H1 (cell line): ENCODE results near the gene ZFYVE19. TPM values are rescaled to one million over a fixed set of nuclear protein-coding genes. Genes with fewer than 3 reads are reported as not detected.

Experiments
- CTCF ChIA-PET: fragments of 300-600 bp; sonication (Branson Sonifier 250); formaldehyde crosslinking; loops from one replicate; lab custom pipeline; 2021; ENCODE audit not compliant: partially characterized antibody; lab: Charles Lee
- POLR2A ChIA-PET: fragments of 300-600 bp; sonication (Branson Sonifier 250); formaldehyde crosslinking; loops from one replicate; lab custom pipeline; 2021; ENCODE audit warnings: inconsistent platforms; ENCODE audit not compliant: partially characterized antibody; lab: Charles Lee
- DNase-seq, 2 experiments: peaks; one replicate each; pipeline versions ENCODE4 v3.0.0 to v3.0.0-alpha.2; 2010 to 2022; ENCODE audit warnings: low spot score in 2 of 2, low read depth in 1 of 2, mixed read lengths in 1 of 2
- FAIRE-seq: peaks from 2 replicates; lab custom pipeline; 2011; peaks lifted over from hg19 to GRCh38; lab: Jason Lieb, UNC
- H2AFZ ChIP-seq: 2 replicates; pipeline ENCODE4 v1.8.1; 2012; ENCODE audit warnings: low read length, inconsistent platforms
- H2AK5ac ChIP-seq: 2 replicates; pipeline ENCODE4 v1.6.1; 2013; ENCODE audit warnings: low read depth, low read length
- H2BK120ac ChIP-seq: replicated peaks from 2 replicates; pipeline ENCODE3; 2013; ENCODE audit warnings: low read depth, low read length, inconsistent platforms
- H2BK12ac ChIP-seq: 2 replicates; pipeline ENCODE4 v1.6.1; 2013; ENCODE audit warnings: low read depth, low read length
- H2BK15ac ChIP-seq: 2 replicates; pipeline ENCODE4 v1.6.1; 2013; ENCODE audit warnings: low read length
- H2BK20ac ChIP-seq: 2 replicates; pipeline ENCODE4 v1.6.1; 2013; ENCODE audit warnings: low read length
- H2BK5ac ChIP-seq: 2 replicates; pipeline ENCODE4 v1.6.1; 2013; ENCODE audit warnings: low read depth, low read length
- H3K14ac ChIP-seq: 2 replicates; pipeline ENCODE4 v1.6.1; 2013; ENCODE audit warnings: inconsistent platforms; ENCODE audit not compliant: insufficient read length
- H3K18ac ChIP-seq: 2 replicates; pipeline ENCODE4 v1.6.1; 2013; ENCODE audit warnings: low read length; ENCODE audit errors: extremely low read depth
- H3K23ac ChIP-seq: 2 replicates; pipeline ENCODE4 v1.6.1; 2013; ENCODE audit warnings: inconsistent platforms; ENCODE audit not compliant: insufficient read length
- H3K23me2 ChIP-seq: 2 replicates; pipeline ENCODE4 v1.6.1; 2013; ENCODE audit warnings: low read depth, low read length
- H3K27ac ChIP-seq: 2 replicates; pipeline ENCODE4 v1.6.1; 2011; ENCODE audit warnings: low read depth, low read length, inconsistent platforms
- H3K27me3 ChIP-seq, 4 experiments: replicated peaks in 1 of 4; 1 replicate in 1 of 4; 2 replicates in 3 of 4; pipeline versions ENCODE4 v1.6.1 to v1.8.1; 2011 to 2013; ENCODE audit warnings: low read length in 3 of 4, mild to moderate bottlenecking in 3 of 4, inconsistent platforms in 2 of 4, mixed read lengths in 2 of 4, moderate library complexity in 1 of 4; ENCODE audit not compliant: control insufficient read depth in 3 of 4, insufficient read depth in 3 of 4; ENCODE audit errors: extremely low read depth in 1 of 4
- H3K36me3 ChIP-seq, 4 experiments: 2 replicates each; pipeline versions ENCODE4 v1.6.1 to v1.8.1; 2011 to 2013; ENCODE audit warnings: mild to moderate bottlenecking in 4 of 4, low read length in 3 of 4, moderate library complexity in 2 of 4, control low read depth in 1 of 4, inconsistent platforms in 1 of 4; ENCODE audit not compliant: insufficient read depth in 4 of 4, control insufficient read depth in 2 of 4
- H3K4ac ChIP-seq: replicated peaks from 2 replicates; pipeline ENCODE3; 2013; ENCODE audit warnings: low read length, low read depth, mixed read lengths, inconsistent platforms; ENCODE audit not compliant: insufficient read length
- H3K4me1 ChIP-seq, 4 experiments: replicated peaks in 1 of 4; 1 replicate in 1 of 4; 2 replicates in 3 of 4; pipeline versions ENCODE4 v1.6.1 to v1.8.1; 2011 to 2013; ENCODE audit warnings: low read length in 3 of 4, inconsistent platforms in 2 of 4, mixed read lengths in 1 of 4; ENCODE audit not compliant: insufficient read depth in 4 of 4, control insufficient read depth in 3 of 4
- H3K4me2 ChIP-seq, 2 experiments: 2 replicates each; pipeline versions ENCODE4 v1.6.1 to v1.8.1; 2011 to 2013; ENCODE audit warnings: low read depth in 2 of 2, low read length in 2 of 2, control low read depth in 1 of 2, inconsistent platforms in 1 of 2, mild to moderate bottlenecking in 1 of 2; ENCODE audit not compliant: insufficient read depth in 1 of 2
- H3K4me3 ChIP-seq, 4 experiments: fragments of 200-600, 300-600 bp in 1 of 4; sonication (generic), shearing (Covaris generic), sonication (Bioruptor Twin) in 1 of 4; 2 replicates each; pipeline versions ENCODE4 v1.5.1 to v1.8.1; 2011 to 2016; ENCODE audit warnings: low read length in 4 of 4, low read depth in 3 of 4, control low read depth in 2 of 4, inconsistent platforms in 2 of 4, mild to moderate bottlenecking in 2 of 4, mixed read lengths in 1 of 4, moderate library complexity in 1 of 4; ENCODE audit not compliant: insufficient read depth in 2 of 4; ENCODE audit errors: extremely low read depth in 1 of 4
- H3K56ac ChIP-seq: replicated peaks from 2 replicates; pipeline ENCODE3; 2013; ENCODE audit warnings: low read depth, mild to moderate bottlenecking, mixed read lengths, low read length, inconsistent platforms; ENCODE audit not compliant: insufficient read length
- H3K79me1 ChIP-seq: 2 replicates; pipeline ENCODE4 v1.6.1; 2013; ENCODE audit warnings: low read depth, low read length, control low read depth
- H3K79me2 ChIP-seq, 2 experiments: 2 replicates each; pipeline versions ENCODE4 v1.6.1 to v1.8.1; 2012 to 2013; ENCODE audit warnings: low read length in 2 of 2, mild to moderate bottlenecking in 2 of 2, inconsistent platforms in 1 of 2; ENCODE audit not compliant: insufficient read depth in 2 of 2, control insufficient read depth in 1 of 2
- H3K9ac ChIP-seq, 4 experiments: replicated peaks in 1 of 4; 1 replicate in 1 of 4; 2 replicates in 3 of 4; pipeline versions ENCODE4 v1.6.1 to v1.8.1; 2011 to 2013; ENCODE audit warnings: low read depth in 3 of 4, low read length in 3 of 4, control low read depth in 2 of 4, mild to moderate bottlenecking in 2 of 4, moderate library complexity in 2 of 4, inconsistent platforms in 1 of 4; ENCODE audit errors: extremely low read depth in 1 of 4
- H3K9me3 ChIP-seq, 2 experiments: 2 replicates each; pipeline versions ENCODE4 v1.6.1 to v1.8.1; 2012 to 2013; ENCODE audit warnings: mild to moderate bottlenecking in 2 of 2, moderate library complexity in 2 of 2, control low read depth in 1 of 2, inconsistent platforms in 1 of 2, low read depth in 1 of 2, low read length in 1 of 2, mixed read lengths in 1 of 2; ENCODE audit not compliant: insufficient read depth in 2 of 2
- H4K20me1 ChIP-seq, 2 experiments: replicated peaks in 1 of 2; 2 replicates each; pipeline versions ENCODE3 to v1.8.1; 2011 to 2013; ENCODE audit warnings: inconsistent platforms in 2 of 2, low read length in 2 of 2, mild to moderate bottlenecking in 1 of 2; ENCODE audit not compliant: insufficient read depth in 2 of 2, control insufficient read depth in 1 of 2
- H4K5ac ChIP-seq: 2 replicates; pipeline ENCODE4 v1.6.1; 2013; ENCODE audit warnings: low read length, low read depth, mixed read lengths, inconsistent platforms; ENCODE audit not compliant: insufficient read length
- H4K8ac ChIP-seq: 2 replicates; pipeline ENCODE4 v1.8.0; 2013; ENCODE audit warnings: mild to moderate bottlenecking, moderate library complexity, low read length, inconsistent platforms; ENCODE audit not compliant: insufficient read depth; ENCODE audit errors: extremely low read depth
- H4K91ac ChIP-seq: replicated peaks from 2 replicates; pipeline ENCODE3; 2013; ENCODE audit warnings: low read length, mixed read lengths, inconsistent platforms; ENCODE audit not compliant: insufficient read length
- SAP30 ChIP-seq: fragments of 300-600 bp; sonication (generic); IDR thresholded peaks from 2 replicates; pipeline ENCODE4 v1.7.1; 2012; ENCODE audit warnings: low read length, moderate library complexity, mild to moderate bottlenecking, inconsistent platforms; ENCODE audit not compliant: insufficient read depth, insufficient replicate concordance
- WGBS, 2 experiments: shearing (Covaris generic) in 1 of 2; methylation state at CpG; one replicate each; pipeline versions ENCODE4 v1.1.6 to v1.1.7; 2013 to 2015; ENCODE audit warnings: low lambda C conversion rate in 2 of 2, mixed read lengths in 2 of 2, inconsistent platforms in 1 of 2, low coverage in 1 of 2, missing lambda C conversion rate in 1 of 2; ENCODE audit not compliant: insufficient replicate concordance in 2 of 2, insufficient coverage in 1 of 2, insufficient read length in 1 of 2; ENCODE audit errors: extremely low coverage in 1 of 2, missing lambda C conversion rate in 1 of 2; 5-methylcytosine and 5-hydroxymethylcytosine counted together
- polyA plus RNA-seq, 7 experiments: library from polyadenylated mRNA; depleted of rRNA in 3 of 7; stranded (reverse) in 5 of 7; unstranded in 2 of 7; fragments of >200 nt in 5 of 7; fragments of 200-250 nt in 2 of 7; gene quantifications; 1 replicate in 5 of 7; 2 replicates in 1 of 7; 4 replicates in 1 of 7; pipeline versions ENCODE4 v1.2.1 to v1.2.3, GENCODE V29; 2011 to 2013; ENCODE audit warnings: missing spikeins in 2 of 7, mixed read lengths in 2 of 7
- total RNA-seq: library from RNA; stranded (reverse); fragmentation: NEBNext Ultra II Directional; extraction: Animal tissue kit (Norgen Biotek cat#: 25700); gene quantifications from 2 replicates; pipeline ENCODE4 v1.2.1, GENCODE V29; 2021

The ZFYVE19 gene
- total and polyA plus RNA-seq, 2 of the 8 experiments (the other 6 are each of a cell fraction or from before 2014, with no cell fraction given), result 11.2 to 21.8 TPM

- no peak overlapping the region for H2AFZ ChIP-seq
- H3K4me1 ChIP-seq, result peaks cover 2 to 11% (median 9%) of the 10 kb centered on the region in 4 experiments; a peak in 5 of 7 replicates
- no peak overlapping the region for H3K4me3 ChIP-seq
- no peak for DNase-seq
- FAIRE-seq, result no peak
- H3K14ac ChIP-seq, result no peak overlapping the region
- no peak overlapping the region for H2BK12ac ChIP-seq
- no peak overlapping the region for H4K91ac ChIP-seq
- no peak for TF ChIP-seq SAP30
- no peak overlapping the region for H4K8ac ChIP-seq
- no peaks in the 10 kb centered on the region for H3K27me3 ChIP-seq
- H3K4me2 ChIP-seq, result peak overlapping the region in 1 of 2 experiments; percentile 7; a peak in 1 of 4 replicates
- H3K56ac ChIP-seq, result peak overlapping the region; percentile 39
- H3K9me3 ChIP-seq, result no peaks in the 10 kb centered on the region
- no peak overlapping the region for H3K9ac ChIP-seq
- H3K79me2 ChIP-seq, result peaks cover 0 to 6% of the 10 kb centered on the region in 2 experiments; a peak in 2 of 4 replicates
- H4K5ac ChIP-seq, result no peak overlapping the region
- no peak overlapping the region for H2BK5ac ChIP-seq
- 88% methylated on average over 3 of the region's 3 CpGs; no CpG with 5 or more reads in 1 of the 2 experiments for WGBS, 2 experiments
- H3K27ac ChIP-seq, result no peak overlapping the region
- peak overlapping the region; percentile 74 for H3K4ac ChIP-seq
- H3K18ac ChIP-seq, result no peak overlapping the region
- no peak overlapping the region for H3K23ac ChIP-seq
- peaks cover 1% of the 10 kb centered on the region; the same call in 1 of the 2 replicates for H3K23me2 ChIP-seq
- H2BK20ac ChIP-seq, result no peak overlapping the region
- H2BK120ac ChIP-seq, result no peak overlapping the region
- no peak overlapping the region for H2AK5ac ChIP-seq
- no peaks in the 10 kb centered on the region for H3K36me3 ChIP-seq
- no peak overlapping the region for H2BK15ac ChIP-seq
- POLR2A ChIA-PET, result no interaction called here
- CTCF ChIA-PET, result interaction anchor here (0.7 to 1.6 kb wide), 3 partner anchors 11 to 93 kb away, joined by 3 to 4 read pairs (median 4); no protein-coding TSS in a partner anchor
- H3K79me1 ChIP-seq, result no peaks in the 10 kb centered on the region; the same call in 1 of the 2 replicates
- no peaks in the 10 kb centered on the region for H4K20me1 ChIP-seq
Measured at GRCh38 chr15:40799523-40799922, 7.4 kb upstream of the ZFYVE19 start.
